Adrenal gland (tissue), 5 donors: Measurements from ENCODE around the gene COL3A1.

Experiments
- POLR2A ChIP-seq, 2 donors: fragments of 450-650 bp; IDR thresholded peaks; one replicate each; pipeline ENCODE4 v1.6.1; 2017; ENCODE audit warnings: antibody characterized with exemption in 2 of 2, mild to moderate bottlenecking in 2 of 2, moderate library complexity in 1 of 2
- TF ChIP-seq, protein P1 (sequence below), 6 experiments: fragments of 450-650 bp in 4 of 6; fragments of 200-600 bp in 2 of 6; sonication (generic) in 1 of 6; IDR thresholded peaks; 1 replicate in 5 of 6; 2 replicates in 1 of 6; pipeline versions ENCODE4 v1.5.1 to v1.8.0; 2016 to 2021; ENCODE audit warnings: antibody characterized with exemption in 6 of 6, mild to moderate bottlenecking in 2 of 6, moderate library complexity in 1 of 6
- donor health status: DM: no; HTN: no; CAD: no.

DNA sequence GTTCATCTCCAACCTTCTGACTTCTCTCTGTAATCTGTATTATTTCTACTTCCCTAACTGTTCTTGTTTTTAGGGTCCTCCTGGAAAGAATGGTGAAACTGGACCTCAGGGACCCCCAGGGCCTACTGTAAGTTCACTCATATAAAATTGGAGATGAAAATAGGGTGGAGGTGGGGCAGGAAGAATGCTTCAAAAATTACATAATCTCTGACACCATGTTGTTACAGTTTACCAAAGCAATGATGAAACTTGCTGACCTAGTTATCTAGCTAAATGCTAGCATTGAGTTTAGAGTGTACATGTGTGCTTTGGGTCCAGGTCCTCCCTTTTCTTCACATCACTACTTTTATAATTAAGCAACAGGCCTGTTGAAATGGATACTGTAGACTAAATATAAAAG is 23.1 kb downstream of the COL3A1 start:
- TF ChIP-seq, protein P1, sequence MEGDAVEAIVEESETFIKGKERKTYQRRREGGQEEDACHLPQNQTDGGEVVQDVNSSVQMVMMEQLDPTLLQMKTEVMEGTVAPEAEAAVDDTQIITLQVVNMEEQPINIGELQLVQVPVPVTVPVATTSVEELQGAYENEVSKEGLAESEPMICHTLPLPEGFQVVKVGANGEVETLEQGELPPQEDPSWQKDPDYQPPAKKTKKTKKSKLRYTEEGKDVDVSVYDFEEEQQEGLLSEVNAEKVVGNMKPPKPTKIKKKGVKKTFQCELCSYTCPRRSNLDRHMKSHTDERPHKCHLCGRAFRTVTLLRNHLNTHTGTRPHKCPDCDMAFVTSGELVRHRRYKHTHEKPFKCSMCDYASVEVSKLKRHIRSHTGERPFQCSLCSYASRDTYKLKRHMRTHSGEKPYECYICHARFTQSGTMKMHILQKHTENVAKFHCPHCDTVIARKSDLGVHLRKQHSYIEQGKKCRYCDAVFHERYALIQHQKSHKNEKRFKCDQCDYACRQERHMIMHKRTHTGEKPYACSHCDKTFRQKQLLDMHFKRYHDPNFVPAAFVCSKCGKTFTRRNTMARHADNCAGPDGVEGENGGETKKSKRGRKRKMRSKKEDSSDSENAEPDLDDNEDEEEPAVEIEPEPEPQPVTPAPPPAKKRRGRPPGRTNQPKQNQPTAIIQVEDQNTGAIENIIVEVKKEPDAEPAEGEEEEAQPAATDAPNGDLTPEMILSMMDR (IDR thresholded peaks at IDR 0.05): no peak
- no peak for TF ChIP-seq POLR2A (IDR thresholded peaks at IDR 0.05)
